Astrocyte (in vitro differentiated cells and primary cell): ENCODE data around the gene CMIP. TPM values are rescaled to one million over a fixed set of nuclear protein-coding genes. Genes with fewer than 3 reads are reported as not detected.

Experiments
- DNase-seq: peaks from one replicate; pipeline ENCODE4 v3.0.0-alpha.2; 2010; ENCODE audit warnings: low read depth
- FAIRE-seq: peaks from 2 replicates; lab custom pipeline; 2011; peaks lifted over from hg19 to GRCh38; lab: Jason Lieb, UNC
- H2AFZ ChIP-seq: 2 replicates; pipeline ENCODE4 v1.6.0; 2012; ENCODE audit warnings: low read depth, low read length, inconsistent platforms
- H3K27ac ChIP-seq: 2 replicates; pipeline ENCODE4 v1.5.1; 2011; ENCODE audit warnings: low read depth, low read length, inconsistent platforms
- H3K27me3 ChIP-seq: 2 replicates; pipeline ENCODE4 v1.6.0; 2011; ENCODE audit warnings: low read length, inconsistent platforms; ENCODE audit not compliant: insufficient read depth
- H3K36me3 ChIP-seq: 2 replicates; pipeline ENCODE4 v1.5.1; 2011; ENCODE audit warnings: low read length, inconsistent platforms; ENCODE audit not compliant: insufficient read depth
- H3K4me1 ChIP-seq: 2 replicates; pipeline ENCODE4 v1.5.1; 2011; ENCODE audit warnings: low read length, inconsistent platforms; ENCODE audit not compliant: insufficient read depth
- H3K4me2 ChIP-seq: 2 replicates; pipeline ENCODE4 v1.6.0; 2012; ENCODE audit warnings: low read length, inconsistent platforms
- H3K4me3 ChIP-seq: 2 replicates; pipeline ENCODE4 v1.5.1; 2011; ENCODE audit warnings: low read depth, mild to moderate bottlenecking, low read length, inconsistent platforms; ENCODE audit not compliant: insufficient read depth
- H3K79me2 ChIP-seq: 2 replicates; pipeline ENCODE4 v1.6.0; 2012; ENCODE audit warnings: mild to moderate bottlenecking, low read length, inconsistent platforms; ENCODE audit not compliant: insufficient read depth
- H3K9ac ChIP-seq: 2 replicates; pipeline ENCODE4 v1.6.0; 2012; ENCODE audit warnings: mild to moderate bottlenecking, low read length, inconsistent platforms
- H3K9me3 ChIP-seq: 2 replicates; pipeline ENCODE4 v1.5.1; 2012; ENCODE audit warnings: low read depth, mild to moderate bottlenecking, low read length, inconsistent platforms; ENCODE audit not compliant: insufficient read depth
- H4K20me1 ChIP-seq: 2 replicates; pipeline ENCODE4 v1.6.0; 2012; ENCODE audit warnings: low read length, inconsistent platforms; ENCODE audit not compliant: insufficient read depth
- H3K27ac Mint-ChIP-seq: one replicate; pipeline ENCODE4 v1.8.0; 2021; ENCODE audit warnings: mild to moderate bottlenecking, mixed read lengths; ENCODE audit not compliant: unreplicated experiment
- H3K27me3 Mint-ChIP-seq: one replicate; pipeline ENCODE4 v1.8.0; 2021; ENCODE audit warnings: low read depth, mixed read lengths; ENCODE audit not compliant: unreplicated experiment
- H3K36me3 Mint-ChIP-seq: one replicate; pipeline ENCODE4 v1.8.0; 2021; ENCODE audit warnings: low read depth, mixed read lengths; ENCODE audit not compliant: unreplicated experiment
- H3K4me1 Mint-ChIP-seq: one replicate; pipeline ENCODE4 v1.8.0; 2021; ENCODE audit warnings: low read depth, mixed read lengths; ENCODE audit not compliant: unreplicated experiment
- H3K4me3 Mint-ChIP-seq: one replicate; pipeline ENCODE4 v1.8.0; 2021; ENCODE audit warnings: mild to moderate bottlenecking, moderate library complexity, mixed read lengths; ENCODE audit not compliant: unreplicated experiment
- H3K9me3 Mint-ChIP-seq: one replicate; pipeline ENCODE4 v1.8.0; 2021; ENCODE audit warnings: mild to moderate bottlenecking, mixed read lengths; ENCODE audit not compliant: unreplicated experiment
- CTCF ChIP-seq: IDR thresholded peaks from 2 replicates; pipeline ENCODE4 v1.5.1; 2011; ENCODE audit warnings: low read depth, mild to moderate bottlenecking, inconsistent platforms, low read length, moderate library complexity; ENCODE audit not compliant: insufficient read depth
- EZH2 ChIP-seq: IDR thresholded peaks from 2 replicates; pipeline ENCODE4 v1.6.1; 2012; ENCODE audit warnings: mild to moderate bottlenecking, low read length, inconsistent platforms; ENCODE audit not compliant: insufficient read depth
- total RNA-seq: library from RNA; stranded (reverse); gene quantifications from 2 replicates; pipeline ENCODE4 v1.2.1, GENCODE V29; 2021

CMIP gene
- total RNA-seq, 1 donor from 2014 or later, result 71.5 TPM

GRCh38 chr16:81564421-81564911 lies 119.9 kb downstream of the CMIP start:
- peaks cover 93% of the 10 kb centered on the region for H4K20me1 ChIP-seq
- no peak for FAIRE-seq
- no peak overlapping the region for H2AFZ ChIP-seq
- H3K4me1 ChIP-seq, result peaks cover 30% of the 10 kb centered on the region
- H3K4me2 ChIP-seq, result peak overlapping the region; percentile 31
- Mint-ChIP-seq H3K27ac (no peak overlapping the region), H3K4me3 (no peak overlapping the region), H3K27me3 (no peaks in the 10 kb centered on the region), H3K4me1 (peaks cover 27% of the 10 kb centered on the region), H3K9me3 (peaks cover 2% of the 10 kb centered on the region), H3K36me3 (peaks cover 6% of the 10 kb centered on the region)
- H3K9me3 ChIP-seq, result no peaks in the 10 kb centered on the region
- no peak overlapping the region for H3K9ac ChIP-seq
- DNase-seq, result no peak
- no peak for TF ChIP-seq CTCF
- TF ChIP-seq EZH2, result no peak
- H3K36me3 ChIP-seq, result no peaks in the 10 kb centered on the region
- peaks cover 79% of the 10 kb centered on the region for H3K79me2 ChIP-seq
- no peak overlapping the region for H3K4me3 ChIP-seq
- H3K27ac ChIP-seq, result peak overlapping the region; percentile 21
- H3K27me3 ChIP-seq, result no peaks in the 10 kb centered on the region

GRCh38 chr16:81565321-81566028 lies 120.9 kb downstream of the CMIP start:
- H3K4me3 Mint-ChIP-seq, result no peak overlapping the region
- peaks cover 30% of the 10 kb centered on the region for H3K4me1 ChIP-seq
- peaks cover 30% of the 10 kb centered on the region for H3K4me1 Mint-ChIP-seq
- H3K79me2 ChIP-seq, result peaks cover 84% of the 10 kb centered on the region
- H3K9ac ChIP-seq, result no peak overlapping the region
- H3K36me3 ChIP-seq, result no peaks in the 10 kb centered on the region
- no peak for TF ChIP-seq EZH2
- TF ChIP-seq CTCF, result no peak
- FAIRE-seq (no peak), DNase-seq (no peak)
- no peak overlapping the region for H3K4me3 ChIP-seq
- peaks cover 6% of the 10 kb centered on the region for H3K36me3 Mint-ChIP-seq
- no peak overlapping the region for H3K4me2 ChIP-seq
- no peaks in the 10 kb centered on the region for H3K27me3 ChIP-seq
- H3K27me3 Mint-ChIP-seq, result no peaks in the 10 kb centered on the region
- H2AFZ ChIP-seq, result no peak overlapping the region
- H3K9me3 Mint-ChIP-seq, result peaks cover 2% of the 10 kb centered on the region
- no peak overlapping the region for H3K27ac ChIP-seq
- H3K9me3 ChIP-seq, result no peaks in the 10 kb centered on the region
- H4K20me1 ChIP-seq, result peaks cover 100% of the 10 kb centered on the region
- H3K27ac Mint-ChIP-seq, result no peak overlapping the region
